Activated B cell treated with CpG ODN at 0.5 μM for 24 hours (primary cell): ENCODE results near the gene RAPGEF1. TPM values are rescaled to one million over a fixed set of nuclear protein-coding genes. Genes with fewer than 3 reads are reported as not detected.
A peak's percentile ranks its signal among the peaks of the same experiment; 100 is the strongest.

Experiments
- ATAC-seq: fragments of 200-7000 bp; cut with Tn5 transposase; one replicate; pipeline ENCODE4 v1.10.0; 2021; ENCODE audit warnings: low read depth, mild to moderate bottlenecking, moderate library complexity
- CTCF ChIA-PET: fragments of 350-600 bp; sonication (Branson Sonifier 250); formaldehyde crosslinking; loops from one replicate; lab custom pipeline; 2021; ENCODE audit warnings: antibody characterized with exemption; lab: Charles Lee
- POLR2A ChIA-PET: fragments of 350-600 bp; sonication (Branson Sonifier 250); formaldehyde crosslinking; loops from one replicate; lab custom pipeline; 2021; ENCODE audit warnings: antibody characterized with exemption; lab: Charles Lee
- DNase-seq: peaks from one replicate; pipeline ENCODE4 v3.0.0; 2022
- H3K27ac Mint-ChIP-seq: one replicate; pipeline ENCODE4 v1.8.0; 2020; ENCODE audit warnings: mixed read lengths
- H3K27me3 Mint-ChIP-seq: one replicate; pipeline ENCODE4 v1.8.0; 2021; ENCODE audit warnings: mixed read lengths
- H3K36me3 Mint-ChIP-seq: one replicate; pipeline ENCODE4 v1.8.0; 2021; ENCODE audit warnings: low read depth, mixed read lengths
- H3K4me1 Mint-ChIP-seq: one replicate; pipeline ENCODE4 v1.8.0; 2021; ENCODE audit warnings: mixed read lengths
- H3K4me3 Mint-ChIP-seq: one replicate; pipeline ENCODE4 v1.8.0; 2020; ENCODE audit warnings: mild to moderate bottlenecking, mixed read lengths
- H3K9me3 Mint-ChIP-seq: one replicate; pipeline ENCODE4 v1.8.0; 2020; ENCODE audit warnings: mixed read lengths
- CTCF ChIP-seq: fragments of 200-600 bp; IDR thresholded peaks from one replicate; pipeline ENCODE4 v1.8.0; 2022; ENCODE audit warnings: antibody characterized with exemption, mild to moderate bottlenecking
- intact Hi-C: fragments of 100-400 bp; cut with micrococcal nuclease; formaldehyde crosslinking; loops from one replicate; pipeline ENCODE4 v1.15.1; 2024
- total RNA-seq: library from RNA; stranded (reverse); gene quantifications from 2 replicates; pipeline ENCODE4 v1.2.3, GENCODE V29; 2022

RAPGEF1 gene
- total RNA-seq, 1 donor from 2014 or later: 318 TPM

- Mint-ChIP-seq H3K27me3 (no peaks in the 10 kb centered on the region), H3K4me1 (peaks cover 23% of the 10 kb centered on the region)
- intact Hi-C loops: loop anchor here (5.0 kb wide), 1 partner anchor 43 kb away; the partner anchor contains the start of gene UCK1
Observed at GRCh38 chr9:131574730-131575640, 164.9 kb downstream of the RAPGEF1 start.

GRCh38 chr9:131567910-131568309 is 172.0 kb downstream of the RAPGEF1 start:
- DNase-seq: no peak
- no peak for ATAC-seq

More at GRCh38 chr9:131574730-131575640, 164.9 kb downstream of the RAPGEF1 start:
- ChIA-PET CTCF (no interaction called here), POLR2A (interaction anchor here (0.7 kb wide), 1 partner anchor 61 kb away, joined by 4 read pairs; no protein-coding TSS in a partner anchor)
- Mint-ChIP-seq H3K36me3 (peaks cover 77% of the 10 kb centered on the region), H3K27ac (no peak overlapping the region), H3K9me3 (no peaks in the 10 kb centered on the region), H3K4me3 (no peak overlapping the region)
- DNase-seq (no peak), ATAC-seq (no peak)
- no peak for TF ChIP-seq CTCF

GRCh38 chr9:131566158-131566557 is 173.7 kb downstream of the RAPGEF1 start:
- POLR2A ChIA-PET: interaction anchor here (0.7 kb wide), 2 partner anchors 63 to 97 kb away, joined by 4 to 13 read pairs; no protein-coding TSS in a partner anchor
- no peaks in the 10 kb centered on the region for H3K27me3 Mint-ChIP-seq
- no peaks in the 10 kb centered on the region for H3K9me3 Mint-ChIP-seq
- no peak for TF ChIP-seq CTCF
- H3K4me1 Mint-ChIP-seq: no peaks in the 10 kb centered on the region
- H3K36me3 Mint-ChIP-seq: peaks cover 34% of the 10 kb centered on the region
- intact Hi-C loops: loop anchor here (5.0 kb wide), 1 partner anchor 1201 kb away; no protein-coding TSS in a partner anchor
- CTCF ChIA-PET: no interaction called here
- H3K27ac Mint-ChIP-seq: no peak overlapping the region
- DNase-seq (no peak), ATAC-seq (no peak)
- H3K4me3 Mint-ChIP-seq: no peak overlapping the region

More at GRCh38 chr9:131567910-131568309, 172.0 kb downstream of the RAPGEF1 start:
- no peaks in the 10 kb centered on the region for H3K9me3 Mint-ChIP-seq
- ChIA-PET POLR2A (no interaction called here), CTCF (no interaction called here)
- intact Hi-C loops: loop anchor here (5.0 kb wide), 1 partner anchor 1199 kb away; no protein-coding TSS in a partner anchor
- no peak for TF ChIP-seq CTCF
- H3K27ac Mint-ChIP-seq: peak overlapping the region; percentile 33
- H3K4me1 Mint-ChIP-seq: no peaks in the 10 kb centered on the region
- no peaks in the 10 kb centered on the region for H3K27me3 Mint-ChIP-seq
- no peak overlapping the region for H3K4me3 Mint-ChIP-seq
- peaks cover 45% of the 10 kb centered on the region for H3K36me3 Mint-ChIP-seq

GRCh38 chr9:131565369-131565768 is 174.5 kb downstream of the RAPGEF1 start:
- no peaks in the 10 kb centered on the region for H3K27me3 Mint-ChIP-seq
- peaks cover 2% of the 10 kb centered on the region for H3K9me3 Mint-ChIP-seq
- DNase-seq (no peak), ATAC-seq (no peak)
- no peak overlapping the region for H3K4me3 Mint-ChIP-seq
- no peaks in the 10 kb centered on the region for H3K4me1 Mint-ChIP-seq
- TF ChIP-seq CTCF: no peak
- ChIA-PET CTCF (no interaction called here), POLR2A (interaction anchor here (0.6 to 0.7 kb wide), 3 partner anchors 27 to 96 kb away, joined by 3 to 13 read pairs (median 4); no protein-coding TSS in a partner anchor)
- H3K27ac Mint-ChIP-seq: no peak overlapping the region
- intact Hi-C loops: loop anchor here (5.0 kb wide), 1 partner anchor 1202 kb away; no protein-coding TSS in a partner anchor
- H3K36me3 Mint-ChIP-seq: peaks cover 30% of the 10 kb centered on the region
